Measurements from ENCODE around the gene RAB18.

DNA sequence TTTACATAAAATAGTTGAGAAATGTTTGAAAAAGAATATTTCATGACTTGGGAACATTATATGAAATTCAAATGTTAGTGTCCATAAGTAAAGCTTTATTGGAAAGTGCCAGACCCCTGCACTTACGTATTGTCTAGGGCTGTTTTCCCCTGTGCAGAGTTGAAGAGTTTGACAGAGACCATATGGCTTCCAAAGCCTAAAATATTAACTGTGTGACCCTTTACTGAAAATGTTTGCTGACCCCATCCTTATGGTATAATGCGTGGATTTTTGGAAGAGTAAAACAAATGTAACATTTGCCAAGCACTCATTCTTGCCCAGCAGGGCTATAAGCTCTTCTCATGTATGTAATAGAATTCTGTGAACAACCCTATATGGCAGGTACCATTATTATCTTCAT, 40.1 kb upstream of the RAB18 start:
- TF ChIP-seq, protein P1, sequence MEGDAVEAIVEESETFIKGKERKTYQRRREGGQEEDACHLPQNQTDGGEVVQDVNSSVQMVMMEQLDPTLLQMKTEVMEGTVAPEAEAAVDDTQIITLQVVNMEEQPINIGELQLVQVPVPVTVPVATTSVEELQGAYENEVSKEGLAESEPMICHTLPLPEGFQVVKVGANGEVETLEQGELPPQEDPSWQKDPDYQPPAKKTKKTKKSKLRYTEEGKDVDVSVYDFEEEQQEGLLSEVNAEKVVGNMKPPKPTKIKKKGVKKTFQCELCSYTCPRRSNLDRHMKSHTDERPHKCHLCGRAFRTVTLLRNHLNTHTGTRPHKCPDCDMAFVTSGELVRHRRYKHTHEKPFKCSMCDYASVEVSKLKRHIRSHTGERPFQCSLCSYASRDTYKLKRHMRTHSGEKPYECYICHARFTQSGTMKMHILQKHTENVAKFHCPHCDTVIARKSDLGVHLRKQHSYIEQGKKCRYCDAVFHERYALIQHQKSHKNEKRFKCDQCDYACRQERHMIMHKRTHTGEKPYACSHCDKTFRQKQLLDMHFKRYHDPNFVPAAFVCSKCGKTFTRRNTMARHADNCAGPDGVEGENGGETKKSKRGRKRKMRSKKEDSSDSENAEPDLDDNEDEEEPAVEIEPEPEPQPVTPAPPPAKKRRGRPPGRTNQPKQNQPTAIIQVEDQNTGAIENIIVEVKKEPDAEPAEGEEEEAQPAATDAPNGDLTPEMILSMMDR (optimal IDR thresholded peaks at IDR 0.05 in 1 of 3, IDR thresholded peaks at IDR 0.05 in 1 of 3, conservative IDR thresholded peaks at IDR 0.05 in 1 of 3; ENCODE audit: extremely low read depth in 1 of 3, insufficient read depth in 2 of 3, low read length in 3 of 3), result no peak
- no peak for TF ChIP-seq EZH2 (IDR thresholded peaks at IDR 0.05; ENCODE audit: low read length)

Data from keratinocyte (primary cell).